OCI-LY7 (cell line): ENCODE data around the gene CDH2. TPM values are rescaled to one million over a fixed set of nuclear protein-coding genes. Genes with fewer than 3 reads are reported as not detected.

ENCODE experiments used
- BruUV-seq: library from RNA; stranded (reverse); fragments of 400-500 nt; replicated peaks from 2 replicates; lab custom pipeline; 2021; lab: Mats Ljungman, UMichigan
- CTCF ChIA-PET: fragments of 300-600 bp; sonication (Branson Sonifier 250); formaldehyde crosslinking; loops from one replicate; lab custom pipeline; 2022; ENCODE audit warnings: antibody characterized with exemption; ENCODE audit not compliant: unreplicated experiment; lab: Charles Lee
- POLR2A ChIA-PET: fragments of 300-600 bp; sonication (Branson Sonifier 250); formaldehyde crosslinking; loops from one replicate; lab custom pipeline; 2022; ENCODE audit warnings: antibody characterized with exemption; lab: Charles Lee
- DNase-seq: peaks from one replicate; pipeline ENCODE4 v3.0.0-alpha.2; 2015; ENCODE audit warnings: low spot score
- H2AFZ ChIP-seq: fragments of 200-600 bp; sonication (generic), shearing (Covaris generic); 2 replicates; pipeline ENCODE4 v1.6.1; 2014; ENCODE audit warnings: mild to moderate bottlenecking, antibody characterized with exemption, low read length, moderate library complexity
- H3K27ac ChIP-seq: fragments of 200-600 bp; sonication (generic); 2 replicates; pipeline ENCODE4 v1.5.1; 2014; ENCODE audit warnings: mixed run types, low read depth, mild to moderate bottlenecking, moderate library complexity, low read length, inconsistent platforms; ENCODE audit not compliant: poor library complexity, severe bottlenecking
- H3K36me3 ChIP-seq: fragments of 200-600 bp; sonication (generic); 2 replicates; pipeline ENCODE4 v1.6.1; 2014; ENCODE audit warnings: mild to moderate bottlenecking, antibody characterized with exemption, low read length, moderate library complexity, mixed read lengths; ENCODE audit not compliant: insufficient read depth
- H3K4me1 ChIP-seq: fragments of 200-600 bp; sonication (generic); 2 replicates; pipeline ENCODE4 v1.5.1; 2014; ENCODE audit warnings: mild to moderate bottlenecking, low read length; ENCODE audit not compliant: insufficient read depth, poor library complexity, severe bottlenecking
- H3K4me2 ChIP-seq: fragments of 200-600 bp; sonication (generic); 2 replicates; pipeline ENCODE4 v1.6.1; 2014; ENCODE audit warnings: mild to moderate bottlenecking, low read length
- H3K4me3 ChIP-seq: fragments of 200-600 bp; sonication (generic); 2 replicates; pipeline ENCODE4 v1.5.1; 2014; ENCODE audit warnings: mild to moderate bottlenecking, low read depth, low read length; ENCODE audit not compliant: poor library complexity, severe bottlenecking
- H3K79me2 ChIP-seq: fragments of 200-600 bp; sonication (generic); 2 replicates; pipeline ENCODE4 v1.6.1; 2016; ENCODE audit warnings: low read depth, mild to moderate bottlenecking, low read length, moderate library complexity, mixed read lengths; ENCODE audit not compliant: insufficient read depth
- H3K9me2 ChIP-seq: fragments of 200-600 bp; sonication (generic); 2 replicates; pipeline ENCODE4 v1.6.1; 2016; ENCODE audit warnings: mild to moderate bottlenecking, low read length, mixed read lengths; ENCODE audit not compliant: insufficient read depth
- H3K9me3 ChIP-seq: fragments of 200-600 bp; sonication (generic); 2 replicates; pipeline ENCODE4 v1.6.1; 2014; ENCODE audit warnings: mild to moderate bottlenecking, mixed run types, low read length, mixed read lengths
- H4K20me1 ChIP-seq: fragments of 200-600 bp; sonication (generic); 2 replicates; pipeline ENCODE4 v1.6.1; 2014; ENCODE audit warnings: mild to moderate bottlenecking, antibody characterized with exemption, low read length, moderate library complexity, mixed read lengths; ENCODE audit not compliant: insufficient read depth
- CTCF ChIP-seq: fragments of 200-600 bp; sonication (generic); conservative IDR thresholded peaks from 2 replicates; pipeline ENCODE4 v1.5.1; 2014; ENCODE audit warnings: mild to moderate bottlenecking, antibody characterized with exemption, low read length, moderate library complexity, mixed read lengths
- EZH2phosphoT487 ChIP-seq: fragments of 200-600 bp; sonication (generic); IDR thresholded peaks from 2 replicates; pipeline ENCODE4 v1.6.1; 2018; ENCODE audit warnings: low read depth, borderline replicate concordance, mild to moderate bottlenecking, mixed run types, antibody characterized with exemption, low read length, moderate library complexity, mixed read lengths
- intact Hi-C: fragments of 100-400 bp; cut with micrococcal nuclease; formaldehyde crosslinking; loops from one replicate; pipeline ENCODE4 v1.10.0; 2022; ENCODE audit not compliant: unreplicated experiment
- total RNA-seq, 2 experiments: library from RNA; depleted of rRNA in 1 of 2; stranded (reverse); fragments of >200 nt in 1 of 2; shearing (Covaris generic) in 1 of 2; gene quantifications; 2 replicates each; pipeline ENCODE4 v1.2.3, GENCODE V29; 2014 to 2022

CDH2 gene
- total RNA-seq, 2 experiments from 2014 or later: not detected

- TF ChIP-seq EZH2phosphoT487 (no peak), CTCF (no peak)
- H3K36me3 ChIP-seq: no peaks in the 10 kb centered on the region
- intact Hi-C loops: no loop called here
- H4K20me1 ChIP-seq: no peaks in the 10 kb centered on the region
- ChIA-PET POLR2A (interaction anchor here (1.9 kb wide), 1 partner anchor 8 kb away, joined by 5 read pairs; no protein-coding TSS in a partner anchor), CTCF (no interaction called here)
- no peaks in the 10 kb centered on the region for H3K4me1 ChIP-seq
- H2AFZ ChIP-seq: no peak overlapping the region
- no peak for DNase-seq
- no peaks in the 10 kb centered on the region for H3K79me2 ChIP-seq
- H3K4me2 ChIP-seq: no peak overlapping the region
- no peak overlapping the region for H3K27ac ChIP-seq
- no peaks in the 10 kb centered on the region for H3K9me3 ChIP-seq
- H3K9me2 ChIP-seq: 0 out of 2 replicates have a peak, but pooled peaks cover 4% of the 10 kb centered on the region
- no peak overlapping the region for H3K4me3 ChIP-seq
- no TSS peak for BruUV-seq
Measured at GRCh38 chr18:28036488-28036887, 140.4 kb downstream of the CDH2 start.

- no peak overlapping the region for H3K4me3 ChIP-seq
- no peaks in the 10 kb centered on the region for H4K20me1 ChIP-seq
- H3K27ac ChIP-seq: no peak overlapping the region
- no TSS peak for BruUV-seq
- H3K9me2 ChIP-seq: 0 out of 2 replicates have a peak, but pooled peaks cover 4% of the 10 kb centered on the region
- no peaks in the 10 kb centered on the region for H3K79me2 ChIP-seq
- ChIA-PET POLR2A (no interaction called here), CTCF (no interaction called here)
- no peaks in the 10 kb centered on the region for H3K4me1 ChIP-seq
- H2AFZ ChIP-seq: no peak overlapping the region
- H3K4me2 ChIP-seq: no peak overlapping the region
- no peak for DNase-seq
- intact Hi-C loops: no loop called here
- no peak for TF ChIP-seq EZH2phosphoT487
- no peak for TF ChIP-seq CTCF
- H3K9me3 ChIP-seq: no peaks in the 10 kb centered on the region
- no peaks in the 10 kb centered on the region for H3K36me3 ChIP-seq
Measured at GRCh38 chr18:28034567-28034966, 142.4 kb downstream of the CDH2 start.

- Histone ChIP-seq H3K4me1 (no peaks in the 10 kb centered on the region), H4K20me1 (no peaks in the 10 kb centered on the region), H2AFZ (no peak overlapping the region), H3K27ac (no peak overlapping the region), H3K79me2 (no peaks in the 10 kb centered on the region), H3K9me2 (0 out of 2 replicates have a peak, but pooled peaks cover 4% of the 10 kb centered on the region), H3K9me3 (no peaks in the 10 kb centered on the region), H3K4me2 (no peak overlapping the region), H3K4me3 (no peak overlapping the region), H3K36me3 (no peaks in the 10 kb centered on the region)
- intact Hi-C loops: no loop called here
- DNase-seq: no peak
- POLR2A ChIA-PET: no interaction called here
- CTCF ChIA-PET: no interaction called here
- BruUV-seq: no TSS peak
- TF ChIP-seq CTCF (no peak), EZH2phosphoT487 (no peak)
Measured at GRCh38 chr18:28032177-28032576, 144.8 kb downstream of the CDH2 start.
